A673 (cell line): ENCODE results near the gene CFAP73. TPM values are rescaled to one million over a fixed set of nuclear protein-coding genes. Genes with fewer than 3 reads are reported as not detected.

Source experiments
- BruUV-seq: library from RNA; stranded (reverse); fragments of 400-500 nt; replicated peaks from 2 replicates; lab custom pipeline; 2021; lab: Mats Ljungman, UMichigan
- CTCF ChIA-PET: fragments of 300-600 bp; sonication (Branson Sonifier 250); formaldehyde crosslinking; loops from one replicate; lab custom pipeline; 2022; ENCODE audit warnings: antibody characterized with exemption; lab: Charles Lee
- POLR2A ChIA-PET: fragments of 300-600 bp; sonication (Branson Sonifier 250); formaldehyde crosslinking; loops from one replicate; lab custom pipeline; 2022; ENCODE audit warnings: antibody characterized with exemption; ENCODE audit not compliant: low non-redundant PET; lab: Charles Lee
- DNase-seq: peaks from one replicate; pipeline ENCODE4 v3.0.0-alpha.2; 2015; ENCODE audit warnings: low spot score
- H3K27ac ChIP-seq: fragments of 200-600 bp; sonication (generic); 2 replicates; pipeline ENCODE4 v1.5.1; 2016; ENCODE audit warnings: mixed run types, low read depth, mild to moderate bottlenecking, mixed read lengths, antibody characterized with exemption, low read length; ENCODE audit not compliant: poor library complexity, severe bottlenecking
- H3K27me3 ChIP-seq: fragments of 200-600 bp; sonication (generic); replicated peaks from 2 replicates; pipeline ENCODE4 v1.6.1; 2017; ENCODE audit warnings: mixed run types, low read depth, mild to moderate bottlenecking, mixed read lengths, antibody characterized with exemption, low read length; ENCODE audit not compliant: insufficient read depth, poor library complexity
- H3K36me3 ChIP-seq: fragments of 200-600 bp; sonication (generic); 2 replicates; pipeline ENCODE4 v1.6.1; 2016; ENCODE audit warnings: mixed run types, mild to moderate bottlenecking, mixed read lengths, antibody characterized with exemption, low read length; ENCODE audit not compliant: insufficient read depth, poor library complexity, severe bottlenecking
- H3K4me1 ChIP-seq: fragments of 200-600 bp; sonication (generic); 2 replicates; pipeline ENCODE4 v1.6.1; 2017; ENCODE audit warnings: mixed run types, mild to moderate bottlenecking, mixed read lengths, antibody characterized with exemption, low read length; ENCODE audit not compliant: insufficient read depth, poor library complexity, severe bottlenecking
- H3K4me3 ChIP-seq: fragments of 200-600 bp; sonication (generic); 2 replicates; pipeline ENCODE4 v1.5.1; 2016; ENCODE audit warnings: low read depth, mixed run types, mild to moderate bottlenecking, mixed read lengths, low read length; ENCODE audit not compliant: poor library complexity, severe bottlenecking
- H3K9me3 ChIP-seq: fragments of 200-600 bp; sonication (generic); 2 replicates; pipeline ENCODE4 v1.6.1; 2016; ENCODE audit warnings: mixed run types, low read depth, mild to moderate bottlenecking, mixed read lengths, antibody characterized with exemption, low read length; ENCODE audit not compliant: poor library complexity, severe bottlenecking
- CTCF ChIP-seq: fragments of 300-800, 200-600 bp; sonication (generic); conservative IDR thresholded peaks from 2 replicates; pipeline ENCODE4 v1.5.1; 2017; ENCODE audit warnings: low read depth, mild to moderate bottlenecking, antibody characterized with exemption, low read length, moderate library complexity, mixed read lengths
- EZH2 ChIP-seq: fragments of 200-600 bp; sonication (generic); IDR thresholded peaks from 2 replicates; pipeline ENCODE4 v1.6.1; 2017; ENCODE audit warnings: borderline replicate concordance, low read depth, mild to moderate bottlenecking, mixed read lengths, antibody characterized with exemption, low read length; ENCODE audit not compliant: poor library complexity, severe bottlenecking
- intact Hi-C: fragments of 100-400 bp; cut with micrococcal nuclease; formaldehyde crosslinking; loops from one replicate; pipeline ENCODE4 v1.10.0; 2022; ENCODE audit not compliant: unreplicated experiment
- total RNA-seq: library from RNA; stranded (reverse); gene quantifications from 2 replicates; pipeline ENCODE4 v1.2.3, GENCODE V29; 2021

Gene CFAP73
- total RNA-seq, 1 experiment from 2014 or later = not detected

DNA sequence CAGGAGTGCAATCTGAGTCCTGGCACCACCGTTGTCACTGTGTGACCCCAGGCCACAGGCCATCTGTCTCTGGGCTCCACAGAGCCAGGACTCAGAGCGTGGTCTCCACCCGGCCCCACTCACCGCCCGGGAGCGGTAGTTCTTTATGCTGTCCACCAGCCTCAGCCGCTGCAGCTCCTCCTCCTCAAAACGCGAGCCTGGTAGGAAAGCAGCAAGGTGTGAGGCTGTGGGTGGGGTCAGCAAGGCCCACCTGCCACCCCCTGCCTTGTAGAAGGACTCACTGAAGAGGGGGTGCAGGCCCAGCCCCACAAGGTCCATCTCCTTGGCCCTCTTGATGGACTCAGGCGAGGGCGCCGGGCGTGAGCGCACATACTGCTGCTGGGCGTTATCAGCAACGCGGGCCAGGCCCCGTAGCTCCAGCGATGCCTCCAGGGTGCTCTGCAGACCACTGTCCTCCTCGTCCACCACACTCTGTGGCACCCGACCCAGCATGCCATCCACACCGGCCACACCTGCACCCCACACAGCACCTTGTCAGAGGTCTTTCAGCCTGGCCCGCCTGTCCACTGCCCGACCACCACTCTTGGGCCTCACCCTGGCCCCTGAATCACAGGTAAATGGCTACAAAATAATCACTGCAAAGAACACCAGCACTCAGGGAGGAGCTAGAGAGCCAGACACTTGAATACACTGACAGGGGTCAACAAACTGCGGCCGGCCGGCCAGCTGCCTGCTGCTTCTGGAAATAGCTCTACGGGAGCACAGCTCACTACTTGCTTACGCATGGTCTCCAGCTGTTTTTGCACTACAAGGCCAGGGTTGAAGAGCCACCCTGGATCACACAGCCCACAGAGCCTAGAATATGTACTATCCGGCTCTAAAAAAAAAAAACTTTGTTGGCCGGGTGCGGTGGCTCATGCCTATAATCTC is 16.3 kb downstream of the CFAP73 start:
- ChIA-PET CTCF (no interaction called here), POLR2A (interaction anchor here (0.6 kb wide), 1 partner anchor 104 kb away, joined by 8 read pairs; no protein-coding TSS in a partner anchor)
- intact Hi-C loops = no loop called here

DNA sequence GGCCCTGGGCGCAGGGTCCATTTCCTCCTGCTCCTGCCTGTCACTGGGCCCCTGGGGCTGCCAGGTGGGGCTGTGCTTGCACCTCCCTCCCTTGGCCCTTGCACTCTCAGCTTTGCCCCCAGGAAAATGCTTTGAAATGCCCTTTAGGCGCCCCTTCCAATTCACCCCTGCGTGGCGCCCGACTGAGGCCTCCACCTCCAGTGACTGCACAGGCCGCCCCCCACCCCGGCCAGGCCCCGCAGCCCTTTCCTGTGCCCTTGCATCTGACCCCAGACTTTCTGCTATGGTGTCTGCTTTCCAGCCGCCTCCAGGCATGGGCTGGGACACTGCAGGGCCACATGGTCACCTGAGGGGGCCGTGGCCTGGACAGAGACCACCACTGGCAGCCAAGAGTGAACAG is 18.3 kb downstream of the CFAP73 start:
- H3K4me3 ChIP-seq = no peak overlapping the region
- BruUV-seq = no TSS peak
- TF ChIP-seq CTCF = no peak
- POLR2A ChIA-PET = no interaction called here
- no peaks in the 10 kb centered on the region for H3K27me3 ChIP-seq
- H3K9me3 ChIP-seq = no peaks in the 10 kb centered on the region
- H3K36me3 ChIP-seq = peaks cover 41% of the 10 kb centered on the region
- CTCF ChIA-PET = no interaction called here
- intact Hi-C loops = no loop called here
- no peak for DNase-seq
- no peak overlapping the region for H3K27ac ChIP-seq
- no peaks in the 10 kb centered on the region for H3K4me1 ChIP-seq

More for the DNA sequence above, 16.3 kb downstream of the CFAP73 start:
- no peaks in the 10 kb centered on the region for H3K27me3 ChIP-seq
- no TSS peak for BruUV-seq
- H3K9me3 ChIP-seq = no peaks in the 10 kb centered on the region
- peaks cover 7% of the 10 kb centered on the region for H3K4me1 ChIP-seq
- peaks cover 21% of the 10 kb centered on the region for H3K36me3 ChIP-seq
- TF ChIP-seq CTCF (no peak), EZH2 (no peak)
- DNase-seq = no peak
- no peak overlapping the region for H3K27ac ChIP-seq
- no peak overlapping the region for H3K4me3 ChIP-seq

GRCh38 chr12:113169697-113170096 is 20.2 kb downstream of the CFAP73 start:
- TF ChIP-seq CTCF = no peak
- no peak for TF ChIP-seq EZH2
- no TSS peak for BruUV-seq
- no peak for DNase-seq
- Histone ChIP-seq H3K4me1 (no peaks in the 10 kb centered on the region), H3K27me3 (no peaks in the 10 kb centered on the region), H3K9me3 (no peaks in the 10 kb centered on the region), H3K4me3 (no peak overlapping the region), H3K27ac (no peak overlapping the region), H3K36me3 (peaks cover 57% of the 10 kb centered on the region)
- ChIA-PET CTCF (no interaction called here), POLR2A (no interaction called here)
- intact Hi-C loops = no loop called here
